Nephron (organoid): ENCODE measurements around the gene ENTPD2.
A peak's percentile ranks its signal among the peaks of the same experiment; 100 is the strongest.

Experiments used
- H3K27ac Mint-ChIP-seq, 3 experiments: 2 replicates each; pipeline ENCODE4 v1.8.0; 2020; ENCODE audit warnings: mixed read lengths in 3 of 3, mild to moderate bottlenecking in 2 of 3, moderate library complexity in 1 of 3
- H3K27me3 Mint-ChIP-seq: 2 replicates; pipeline ENCODE4 v1.8.0; 2021; ENCODE audit warnings: low read depth, mild to moderate bottlenecking, moderate library complexity, mixed read lengths
- H3K36me3 Mint-ChIP-seq: 2 replicates; pipeline ENCODE4 v1.8.0; 2020; ENCODE audit warnings: low read depth, mixed read lengths
- H3K4me1 Mint-ChIP-seq: 2 replicates; pipeline ENCODE4 v1.8.0; 2020; ENCODE audit warnings: mixed read lengths
- H3K4me3 Mint-ChIP-seq, 3 experiments: 2 replicates each; pipeline ENCODE4 v1.8.0; 2020; ENCODE audit warnings: mild to moderate bottlenecking in 3 of 3, mixed read lengths in 3 of 3, moderate library complexity in 2 of 3
- H3K9me3 Mint-ChIP-seq: 2 replicates; pipeline ENCODE4 v1.8.0; 2020; ENCODE audit warnings: mixed read lengths
- TF ChIP-seq, protein P1 (sequence below), 3 experiments: fragments of 200-600 bp; sonication (generic); IDR thresholded peaks; one replicate each; pipeline ENCODE4 v1.5.0; 2021; ENCODE audit warnings: antibody characterized with exemption in 3 of 3; ENCODE audit not compliant: unreplicated experiment in 3 of 3

Gene ENTPD2

GRCh38 chr9:137080260-137081122 is 26.6 kb upstream of the ENTPD2 start:
- TF ChIP-seq, protein P1, sequence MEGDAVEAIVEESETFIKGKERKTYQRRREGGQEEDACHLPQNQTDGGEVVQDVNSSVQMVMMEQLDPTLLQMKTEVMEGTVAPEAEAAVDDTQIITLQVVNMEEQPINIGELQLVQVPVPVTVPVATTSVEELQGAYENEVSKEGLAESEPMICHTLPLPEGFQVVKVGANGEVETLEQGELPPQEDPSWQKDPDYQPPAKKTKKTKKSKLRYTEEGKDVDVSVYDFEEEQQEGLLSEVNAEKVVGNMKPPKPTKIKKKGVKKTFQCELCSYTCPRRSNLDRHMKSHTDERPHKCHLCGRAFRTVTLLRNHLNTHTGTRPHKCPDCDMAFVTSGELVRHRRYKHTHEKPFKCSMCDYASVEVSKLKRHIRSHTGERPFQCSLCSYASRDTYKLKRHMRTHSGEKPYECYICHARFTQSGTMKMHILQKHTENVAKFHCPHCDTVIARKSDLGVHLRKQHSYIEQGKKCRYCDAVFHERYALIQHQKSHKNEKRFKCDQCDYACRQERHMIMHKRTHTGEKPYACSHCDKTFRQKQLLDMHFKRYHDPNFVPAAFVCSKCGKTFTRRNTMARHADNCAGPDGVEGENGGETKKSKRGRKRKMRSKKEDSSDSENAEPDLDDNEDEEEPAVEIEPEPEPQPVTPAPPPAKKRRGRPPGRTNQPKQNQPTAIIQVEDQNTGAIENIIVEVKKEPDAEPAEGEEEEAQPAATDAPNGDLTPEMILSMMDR (IDR thresholded peaks at IDR 0.05; ENCODE audit: unreplicated experiment in 3 of 3): no peak
- Mint-ChIP-seq H3K27me3 (peaks cover 73% of the 10 kb centered on the region), H3K36me3 (no peaks in the 10 kb centered on the region), H3K27ac (no peak overlapping the region), H3K4me1 (peaks cover under 1% of the 10 kb centered on the region), H3K9me3 (no peaks in the 10 kb centered on the region), H3K4me3 (no peak overlapping the region)

DNA sequence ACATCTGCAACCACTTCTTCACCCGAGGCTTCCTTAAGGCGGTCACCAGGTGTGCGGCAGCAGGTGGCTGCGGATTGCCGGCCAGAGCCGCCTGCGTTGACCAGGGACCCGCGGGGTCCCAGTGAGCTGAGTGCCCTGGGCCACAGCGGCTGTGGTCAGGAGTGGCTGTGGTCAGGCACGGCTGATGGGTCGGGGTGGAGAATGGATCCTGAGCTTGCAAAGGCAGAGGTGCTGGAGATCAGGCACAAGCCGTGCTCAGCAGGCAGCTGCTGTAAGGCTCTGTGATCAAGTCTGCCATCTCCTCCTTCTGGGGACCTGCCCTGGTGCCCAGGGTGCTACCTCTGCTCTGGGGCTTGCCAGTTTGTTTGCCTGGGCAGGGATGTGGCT is 25.5 kb upstream of the ENTPD2 start:
- no peaks in the 10 kb centered on the region for H3K4me1 Mint-ChIP-seq
- TF ChIP-seq, protein P1 (IDR thresholded peaks at IDR 0.05; ENCODE audit: unreplicated experiment in 3 of 3): no peak
- peaks cover 77% of the 10 kb centered on the region for H3K27me3 Mint-ChIP-seq
- no peaks in the 10 kb centered on the region for H3K36me3 Mint-ChIP-seq
- peak overlapping the region; percentile 1 to 69 (median 49) for H3K4me3 Mint-ChIP-seq
- no peak overlapping the region for H3K27ac Mint-ChIP-seq
- no peaks in the 10 kb centered on the region for H3K9me3 Mint-ChIP-seq

GRCh38 chr9:137078701-137079400 is 25.0 kb upstream of the ENTPD2 start:
- Mint-ChIP-seq H3K36me3 (no peaks in the 10 kb centered on the region), H3K27me3 (peaks cover 82% of the 10 kb centered on the region), H3K9me3 (no peaks in the 10 kb centered on the region), H3K4me3 (peak overlapping the region; percentile 66 to 77 (median 71)), H3K4me1 (no peaks in the 10 kb centered on the region), H3K27ac (no peak overlapping the region)
- TF ChIP-seq, protein P1 (IDR thresholded peaks at IDR 0.05; ENCODE audit: unreplicated experiment in 3 of 3): no peak

DNA sequence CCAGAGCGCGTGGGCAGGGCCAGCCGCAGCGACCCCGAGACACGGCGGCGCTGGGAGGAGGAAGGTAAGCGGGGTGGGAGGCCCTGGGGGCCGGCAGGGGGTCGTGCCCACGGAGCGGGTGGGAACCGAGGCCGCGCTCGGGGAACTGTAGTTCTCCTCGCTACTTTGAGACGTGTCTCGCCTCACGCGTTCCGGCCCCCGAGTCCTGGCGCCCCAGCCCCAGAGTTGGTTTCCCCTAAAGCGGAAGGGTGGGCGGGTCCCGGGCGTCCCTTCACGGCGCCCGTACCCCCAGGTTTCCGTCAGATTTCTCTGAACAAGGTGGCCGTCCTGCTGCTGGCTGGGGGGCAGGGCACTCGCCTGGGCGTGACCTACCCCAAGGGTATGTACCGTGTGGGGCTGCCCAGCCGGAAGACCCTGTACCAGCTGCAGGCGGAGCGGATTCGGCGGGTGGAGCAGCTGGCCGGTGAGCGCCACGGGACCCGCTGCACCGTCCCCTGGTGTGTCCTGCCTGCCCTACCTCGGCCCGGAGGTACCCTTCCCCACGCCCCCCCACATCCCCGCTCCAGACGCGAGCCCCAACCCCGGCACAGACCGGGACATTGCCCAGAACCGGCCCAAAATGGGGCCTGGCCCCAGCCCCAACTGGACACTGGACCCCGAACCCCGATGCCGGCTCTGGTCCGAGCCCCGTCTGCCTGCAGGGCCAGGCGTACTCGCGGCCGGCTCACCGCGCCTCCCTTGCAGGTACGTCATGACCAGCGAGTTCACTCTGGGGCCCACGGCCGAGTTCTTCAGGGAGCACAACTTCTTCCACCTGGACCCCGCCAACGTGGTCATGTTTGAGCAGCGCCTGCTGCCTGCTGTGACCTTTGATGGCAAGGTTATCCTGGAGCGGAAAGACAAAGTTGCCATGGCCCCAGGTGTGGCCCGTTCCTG is 24.2 kb upstream of the ENTPD2 start:
- H3K4me3 Mint-ChIP-seq: peak overlapping the region; percentile 66 to 77 (median 71)
- H3K27ac Mint-ChIP-seq: no peak overlapping the region
- H3K9me3 Mint-ChIP-seq: no peaks in the 10 kb centered on the region
- no peaks in the 10 kb centered on the region for H3K36me3 Mint-ChIP-seq
- H3K27me3 Mint-ChIP-seq: peaks cover 83% of the 10 kb centered on the region
- TF ChIP-seq, protein P1 (IDR thresholded peaks at IDR 0.05; ENCODE audit: unreplicated experiment in 3 of 3): no peak
- no peaks in the 10 kb centered on the region for H3K4me1 Mint-ChIP-seq

DNA sequence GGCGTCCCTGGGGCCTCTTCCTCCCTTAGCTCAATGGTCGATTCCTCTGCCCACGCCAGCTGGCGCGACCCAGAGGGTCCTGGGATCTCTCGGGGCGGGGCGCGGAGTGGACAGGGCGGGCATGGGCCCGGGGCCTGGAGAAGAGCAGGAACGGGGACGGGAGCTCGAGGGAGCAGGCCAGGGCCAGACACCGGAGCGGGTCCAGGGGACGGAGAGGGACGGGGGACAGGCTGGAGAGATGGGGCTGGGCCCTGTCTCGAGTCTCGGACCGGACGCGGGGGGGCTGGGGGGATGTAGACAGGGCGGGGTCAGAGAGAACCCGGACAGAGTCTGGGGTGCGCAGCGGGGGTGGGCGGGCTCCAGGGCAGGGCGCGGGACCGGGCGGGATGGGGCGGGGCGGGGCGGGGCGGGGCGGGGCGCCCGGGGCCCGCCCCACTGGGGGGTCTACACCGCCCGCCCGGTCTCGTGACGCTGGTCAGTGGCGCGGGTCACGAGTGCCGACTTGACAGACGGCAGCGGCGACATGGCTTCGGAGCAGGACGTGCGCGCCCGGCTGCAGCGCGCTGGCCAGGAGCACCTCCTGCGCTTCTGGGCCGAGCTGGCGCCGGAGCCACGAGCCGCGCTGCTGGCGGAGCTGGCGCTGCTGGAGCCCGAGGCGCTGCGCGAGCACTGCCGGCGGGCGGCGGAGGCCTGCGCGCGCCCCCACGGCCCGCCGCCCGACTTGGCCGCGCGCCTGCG is 23.3 kb upstream of the ENTPD2 start, which contains the start of gene UAP1L1:
Gene UAP1L1 (plus strand): TSS at position 508 of the 738 bp plus-strand sequence. CDS start 16 bp downstream, at position 524.
- Mint-ChIP-seq H3K4me3 (peak within 1 kb of the TSS; percentile 66 to 77 (median 71)), H3K27ac (no peak within 1 kb of the TSS), H3K9me3 (no peaks in the 10 kb centered on the region), H3K27me3 (peaks cover 85% of the 10 kb centered on the region), H3K36me3 (no peaks in the 10 kb centered on the region), H3K4me1 (no peaks in the 10 kb centered on the region)
- TF ChIP-seq, protein P1 (IDR thresholded peaks at IDR 0.05; ENCODE audit: unreplicated experiment in 3 of 3): no peak
